WTC11 (cell line): Measurements from ENCODE around the gene RAB18. TPM values are rescaled to one million over a fixed set of nuclear protein-coding genes. Genes with fewer than 3 reads are reported as not detected.

Source experiments
- ATAC-seq: fragments of 200-7000 bp; cut with Tn5 transposase; 2 replicates; pipeline ENCODE4 v1.10.0; 2021; ENCODE audit warnings: mild to moderate bottlenecking, moderate library complexity
- CTCF ChIA-PET: fragments of 300-600 bp; sonication (Branson Sonifier 250); formaldehyde crosslinking; loops from one replicate; lab custom pipeline; 2021; ENCODE audit warnings: antibody characterized with exemption; lab: Charles Lee
- POLR2A ChIA-PET: fragments of 350-600 bp; sonication (Branson Sonifier 250); formaldehyde crosslinking; loops from one replicate; lab custom pipeline; 2021; ENCODE audit warnings: antibody characterized with exemption; lab: Charles Lee
- DNase-seq: peaks from one replicate; pipeline ENCODE4 v3.0.0; 2021; ENCODE audit warnings: low spot score
- H3K27ac Mint-ChIP-seq: 2 replicates; pipeline ENCODE4 v1.8.0; 2021; ENCODE audit warnings: mixed read lengths
- H3K27me3 Mint-ChIP-seq: 2 replicates; pipeline ENCODE4 v1.8.0; 2021; ENCODE audit warnings: low read depth, mild to moderate bottlenecking, moderate library complexity, mixed read lengths
- H3K36me3 Mint-ChIP-seq: 2 replicates; pipeline ENCODE4 v1.8.0; 2021; ENCODE audit warnings: mixed read lengths
- H3K4me1 Mint-ChIP-seq: 2 replicates; pipeline ENCODE4 v1.8.0; 2022; ENCODE audit warnings: mixed read lengths
- H3K4me3 Mint-ChIP-seq: 2 replicates; pipeline ENCODE4 v1.8.0; 2021; ENCODE audit warnings: mild to moderate bottlenecking, moderate library complexity, mixed read lengths
- H3K9me3 Mint-ChIP-seq: 2 replicates; pipeline ENCODE4 v1.8.0; 2021; ENCODE audit warnings: mixed read lengths
- AFF4 ChIP-seq: sonication (generic); formaldehyde crosslinking; IDR thresholded peaks from 2 replicates; pipeline ENCODE4 v1.8.1; 2023; ENCODE audit warnings: mild to moderate bottlenecking, missing genetic modification reagents, borderline replicate concordance
- E2F5 ChIP-seq: sonication (generic); formaldehyde crosslinking; IDR thresholded peaks from 2 replicates; pipeline ENCODE4 v1.8.1; 2022; ENCODE audit warnings: mild to moderate bottlenecking, moderate library complexity, missing genetic modification reagents
- FOXP4 ChIP-seq: sonication (generic); formaldehyde crosslinking; IDR thresholded peaks from 2 replicates; pipeline ENCODE4 v1.8.0; 2022; ENCODE audit warnings: mild to moderate bottlenecking, missing genetic modification reagents
- GABPB1 ChIP-seq: sonication (generic); formaldehyde crosslinking; IDR thresholded peaks from 2 replicates; pipeline ENCODE4 v1.8.1; 2023; ENCODE audit warnings: mild to moderate bottlenecking, missing genetic modification reagents
- GRHL2 ChIP-seq: fragments of 250-450 bp; sonication (Bioruptor Pico); IDR thresholded peaks from 2 replicates; pipeline ENCODE4 v1.8.0; 2022; ENCODE audit warnings: mild to moderate bottlenecking, moderate library complexity; ENCODE audit not compliant: insufficient replicate concordance, severe bottlenecking
- HMGA2 ChIP-seq: fragments of 250-450 bp; sonication (Bioruptor Pico); IDR thresholded peaks from 2 replicates; pipeline ENCODE4 v1.4.0; 2021; ENCODE audit warnings: mild to moderate bottlenecking, moderate library complexity
- JAZF1 ChIP-seq: fragments of 250-450 bp; sonication (Bioruptor Pico); IDR thresholded peaks from 2 replicates; pipeline ENCODE4 v1.9.0; 2021; ENCODE audit warnings: moderate library complexity, mild to moderate bottlenecking, inconsistent platforms
- USF2 ChIP-seq: sonication (generic); formaldehyde crosslinking; IDR thresholded peaks from 2 replicates; pipeline ENCODE4 v1.8.1; 2023; ENCODE audit warnings: mild to moderate bottlenecking, missing genetic modification reagents, moderate library complexity
- total RNA-seq: library from RNA; stranded (reverse); gene quantifications from 3 replicates; pipeline ENCODE4 v1.2.3, GENCODE V29; 2021
- TF ChIP-seq, protein P1 (sequence below): sonication (generic); formaldehyde crosslinking; IDR thresholded peaks from 2 replicates; pipeline ENCODE4 v1.8.0; 2023; ENCODE audit warnings: missing genetic modification reagents
- TF ChIP-seq, protein P2 (sequence below): sonication (generic); formaldehyde crosslinking; IDR thresholded peaks from 2 replicates; pipeline ENCODE4 v1.8.0; 2023; ENCODE audit warnings: mild to moderate bottlenecking, missing genetic modification reagents
- TF ChIP-seq, protein P3 (sequence below): sonication (generic); formaldehyde crosslinking; conservative IDR thresholded peaks from 2 replicates; pipeline ENCODE4 v1.8.1; 2022; ENCODE audit warnings: mild to moderate bottlenecking, missing genetic modification reagents
- TF ChIP-seq, protein P4 (sequence below): sonication (generic); formaldehyde crosslinking; IDR thresholded peaks from 2 replicates; pipeline ENCODE4 v1.8.1; 2023; ENCODE audit warnings: mild to moderate bottlenecking, moderate library complexity, missing genetic modification reagents

RAB18 gene
- total RNA-seq, 1 experiment from 2014 or later: 71.4 TPM

DNA sequence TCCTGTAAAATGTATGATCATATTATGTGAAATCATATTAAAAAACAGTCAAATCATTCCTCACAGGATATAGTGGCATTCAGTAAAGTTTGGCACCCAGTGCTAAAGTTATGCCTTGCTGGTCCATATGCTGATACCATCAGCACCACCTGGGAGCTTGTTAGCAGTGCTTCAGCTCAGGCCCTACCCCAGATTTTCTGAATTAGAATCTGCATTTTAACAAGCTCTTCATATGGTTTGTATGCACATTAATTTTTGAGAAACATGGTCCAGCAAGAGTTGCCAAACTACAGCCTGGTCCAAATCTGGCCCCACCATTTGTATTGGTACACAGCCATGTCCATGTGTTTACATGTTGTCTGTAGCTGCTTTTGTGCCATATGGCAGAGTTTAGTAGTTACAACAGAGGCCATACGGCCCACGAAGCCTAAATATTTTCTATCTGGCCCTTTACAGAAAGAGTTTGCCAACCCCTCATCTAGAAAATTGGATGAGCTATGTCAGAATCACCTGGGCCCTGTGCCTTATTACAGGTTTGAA, 30.1 kb downstream of the RAB18 start:
- DNase-seq: no peak
- peaks cover 21% of the 10 kb centered on the region for H3K4me1 Mint-ChIP-seq
- no peaks in the 10 kb centered on the region for H3K27me3 Mint-ChIP-seq
- no peak for ATAC-seq
- ChIA-PET CTCF (no interaction called here), POLR2A (no interaction called here)
- H3K9me3 Mint-ChIP-seq: no peaks in the 10 kb centered on the region
- H3K27ac Mint-ChIP-seq: 0 out of 2 replicates have a peak overlapping the region, but pooled peaks have one; percentile 35
- TF ChIP-seq E2F5 (CRISPR knock-in tag): no peak
- TF ChIP-seq, protein P1, sequence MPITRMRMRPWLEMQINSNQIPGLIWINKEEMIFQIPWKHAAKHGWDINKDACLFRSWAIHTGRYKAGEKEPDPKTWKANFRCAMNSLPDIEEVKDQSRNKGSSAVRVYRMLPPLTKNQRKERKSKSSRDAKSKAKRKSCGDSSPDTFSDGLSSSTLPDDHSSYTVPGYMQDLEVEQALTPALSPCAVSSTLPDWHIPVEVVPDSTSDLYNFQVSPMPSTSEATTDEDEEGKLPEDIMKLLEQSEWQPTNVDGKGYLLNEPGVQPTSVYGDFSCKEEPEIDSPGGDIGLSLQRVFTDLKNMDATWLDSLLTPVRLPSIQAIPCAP (CRISPR knock-in tag): no peak
- TF ChIP-seq, protein P2, sequence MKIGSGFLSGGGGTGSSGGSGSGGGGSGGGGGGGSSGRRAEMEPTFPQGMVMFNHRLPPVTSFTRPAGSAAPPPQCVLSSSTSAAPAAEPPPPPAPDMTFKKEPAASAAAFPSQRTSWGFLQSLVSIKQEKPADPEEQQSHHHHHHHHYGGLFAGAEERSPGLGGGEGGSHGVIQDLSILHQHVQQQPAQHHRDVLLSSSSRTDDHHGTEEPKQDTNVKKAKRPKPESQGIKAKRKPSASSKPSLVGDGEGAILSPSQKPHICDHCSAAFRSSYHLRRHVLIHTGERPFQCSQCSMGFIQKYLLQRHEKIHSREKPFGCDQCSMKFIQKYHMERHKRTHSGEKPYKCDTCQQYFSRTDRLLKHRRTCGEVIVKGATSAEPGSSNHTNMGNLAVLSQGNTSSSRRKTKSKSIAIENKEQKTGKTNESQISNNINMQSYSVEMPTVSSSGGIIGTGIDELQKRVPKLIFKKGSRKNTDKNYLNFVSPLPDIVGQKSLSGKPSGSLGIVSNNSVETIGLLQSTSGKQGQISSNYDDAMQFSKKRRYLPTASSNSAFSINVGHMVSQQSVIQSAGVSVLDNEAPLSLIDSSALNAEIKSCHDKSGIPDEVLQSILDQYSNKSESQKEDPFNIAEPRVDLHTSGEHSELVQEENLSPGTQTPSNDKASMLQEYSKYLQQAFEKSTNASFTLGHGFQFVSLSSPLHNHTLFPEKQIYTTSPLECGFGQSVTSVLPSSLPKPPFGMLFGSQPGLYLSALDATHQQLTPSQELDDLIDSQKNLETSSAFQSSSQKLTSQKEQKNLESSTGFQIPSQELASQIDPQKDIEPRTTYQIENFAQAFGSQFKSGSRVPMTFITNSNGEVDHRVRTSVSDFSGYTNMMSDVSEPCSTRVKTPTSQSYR: no peak
- TF ChIP-seq, protein P3, sequence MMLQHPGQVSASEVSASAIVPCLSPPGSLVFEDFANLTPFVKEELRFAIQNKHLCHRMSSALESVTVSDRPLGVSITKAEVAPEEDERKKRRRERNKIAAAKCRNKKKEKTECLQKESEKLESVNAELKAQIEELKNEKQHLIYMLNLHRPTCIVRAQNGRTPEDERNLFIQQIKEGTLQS (CRISPR knock-in tag): no peak
- no peak for TF ChIP-seq USF2
- no peak for TF ChIP-seq GRHL2
- TF ChIP-seq AFF4 (CRISPR knock-in tag): no peak
- TF ChIP-seq, protein P4, sequence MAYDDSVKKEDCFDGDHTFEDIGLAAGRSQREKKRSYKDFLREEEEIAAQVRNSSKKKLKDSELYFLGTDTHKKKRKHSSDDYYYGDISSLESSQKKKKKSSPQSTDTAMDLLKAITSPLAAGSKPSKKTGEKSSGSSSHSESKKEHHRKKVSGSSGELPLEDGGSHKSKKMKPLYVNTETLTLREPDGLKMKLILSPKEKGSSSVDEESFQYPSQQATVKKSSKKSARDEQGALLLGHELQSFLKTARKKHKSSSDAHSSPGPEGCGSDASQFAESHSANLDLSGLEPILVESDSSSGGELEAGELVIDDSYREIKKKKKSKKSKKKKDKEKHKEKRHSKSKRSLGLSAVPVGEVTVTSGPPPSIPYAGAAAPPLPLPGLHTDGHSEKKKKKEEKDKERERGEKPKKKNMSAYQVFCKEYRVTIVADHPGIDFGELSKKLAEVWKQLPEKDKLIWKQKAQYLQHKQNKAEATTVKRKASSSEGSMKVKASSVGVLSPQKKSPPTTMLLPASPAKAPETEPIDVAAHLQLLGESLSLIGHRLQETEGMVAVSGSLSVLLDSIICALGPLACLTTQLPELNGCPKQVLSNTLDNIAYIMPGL (CRISPR knock-in tag): no peak
- no peak overlapping the region for H3K4me3 Mint-ChIP-seq
- peaks cover 15% of the 10 kb centered on the region for H3K36me3 Mint-ChIP-seq

DNA sequence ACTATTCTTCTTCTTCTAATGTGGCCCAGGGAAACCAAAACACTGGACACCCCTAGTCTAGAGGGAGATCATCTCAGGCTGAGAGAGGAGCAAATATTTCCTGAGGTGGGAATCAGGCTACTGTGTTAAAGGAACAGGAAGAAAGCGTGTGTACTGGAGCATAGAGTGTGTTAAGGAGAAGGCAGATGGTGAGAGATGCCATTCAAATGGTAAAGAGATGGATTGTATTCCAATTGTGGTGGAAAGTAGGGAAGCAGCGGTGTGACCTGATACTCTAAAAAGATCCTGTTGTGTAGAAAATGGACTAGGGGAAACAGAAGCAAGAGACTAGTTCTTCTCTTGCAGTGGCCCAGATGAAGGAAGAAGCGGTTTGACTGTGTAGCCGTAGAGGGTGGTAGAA, 31.2 kb downstream of the RAB18 start:
- POLR2A ChIA-PET: no interaction called here
- TF ChIP-seq JAZF1 (CRISPR knock-in tag) (no peak), FOXP4 (CRISPR knock-in tag) (no peak), HMGA2 (0 out of 2 replicates have a peak, but pooled peaks have one; percentile 33), GABPB1 (CRISPR knock-in tag) (no peak)
- TF ChIP-seq, all 79 proteins: peak for 1
- no peak overlapping the region for H3K27ac Mint-ChIP-seq
- CTCF ChIA-PET: no interaction called here
- H3K36me3 Mint-ChIP-seq: peaks cover 15% of the 10 kb centered on the region
- DNase-seq: no peak
- H3K4me1 Mint-ChIP-seq: peaks cover 14% of the 10 kb centered on the region
- H3K27me3 Mint-ChIP-seq: no peaks in the 10 kb centered on the region
- ATAC-seq: peak; percentile 90
- no peaks in the 10 kb centered on the region for H3K9me3 Mint-ChIP-seq
- H3K4me3 Mint-ChIP-seq: no peak overlapping the region
